Daoy (cell line): ENCODE measurements around the gene SLC30A2. TPM values are rescaled to one million over a fixed set of nuclear protein-coding genes. Genes with fewer than 3 reads are reported as not detected.

Experiments used
- DNase-seq: peaks from one replicate; pipeline ENCODE4 v3.0.0-alpha.2; 2015; ENCODE audit warnings: low read depth
- total RNA-seq: library from RNA; depleted of rRNA; stranded (reverse); fragments of >200 nt; shearing (Covaris generic); gene quantifications from 2 replicates; pipeline ENCODE4 v1.2.3, GENCODE V29; 2014

The SLC30A2 gene
- total RNA-seq, 1 experiment from 2014 or later = not detected

DNA sequence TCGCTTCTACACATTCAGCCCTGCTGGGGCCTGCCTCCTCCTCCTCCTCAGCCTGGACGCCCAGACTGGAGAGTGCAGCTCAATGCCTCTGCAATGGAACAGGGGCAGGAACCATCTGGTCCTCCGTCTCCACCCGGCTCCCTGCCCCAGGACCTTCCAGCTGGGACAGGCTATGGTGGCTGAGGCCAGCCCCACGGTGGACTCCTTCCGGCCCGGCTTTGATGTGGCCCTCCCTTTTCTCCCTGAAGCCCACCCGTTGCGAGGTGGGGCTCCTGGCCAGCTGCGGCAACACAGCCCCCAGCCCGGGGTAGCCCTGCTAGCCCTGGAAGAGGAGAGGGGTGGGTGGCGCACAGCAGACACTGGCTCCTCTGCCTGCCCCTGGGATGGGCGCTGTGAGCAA, 22.9 kb downstream of the SLC30A2 start:
- no peak for DNase-seq

DNA sequence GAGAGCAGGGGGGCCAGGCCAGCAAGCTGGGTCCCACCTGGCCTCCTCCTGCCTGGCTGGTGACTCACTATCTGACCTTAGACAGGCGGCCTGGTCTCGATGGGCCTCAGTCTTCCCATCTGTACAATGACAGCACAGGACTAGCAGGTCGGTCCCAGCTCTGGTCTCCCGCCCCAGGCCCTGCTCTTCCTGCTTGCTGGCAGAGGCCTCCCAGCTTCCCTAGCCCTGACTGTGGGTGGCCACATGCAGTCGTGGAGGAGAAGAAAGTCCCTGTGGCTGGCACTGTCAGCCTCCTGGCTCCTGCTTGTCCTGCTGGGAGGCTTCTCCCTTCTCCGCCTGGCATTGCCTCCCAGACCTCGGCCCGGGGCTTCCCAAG, 23.5 kb downstream of the SLC30A2 start:
- no peak for DNase-seq

DNA sequence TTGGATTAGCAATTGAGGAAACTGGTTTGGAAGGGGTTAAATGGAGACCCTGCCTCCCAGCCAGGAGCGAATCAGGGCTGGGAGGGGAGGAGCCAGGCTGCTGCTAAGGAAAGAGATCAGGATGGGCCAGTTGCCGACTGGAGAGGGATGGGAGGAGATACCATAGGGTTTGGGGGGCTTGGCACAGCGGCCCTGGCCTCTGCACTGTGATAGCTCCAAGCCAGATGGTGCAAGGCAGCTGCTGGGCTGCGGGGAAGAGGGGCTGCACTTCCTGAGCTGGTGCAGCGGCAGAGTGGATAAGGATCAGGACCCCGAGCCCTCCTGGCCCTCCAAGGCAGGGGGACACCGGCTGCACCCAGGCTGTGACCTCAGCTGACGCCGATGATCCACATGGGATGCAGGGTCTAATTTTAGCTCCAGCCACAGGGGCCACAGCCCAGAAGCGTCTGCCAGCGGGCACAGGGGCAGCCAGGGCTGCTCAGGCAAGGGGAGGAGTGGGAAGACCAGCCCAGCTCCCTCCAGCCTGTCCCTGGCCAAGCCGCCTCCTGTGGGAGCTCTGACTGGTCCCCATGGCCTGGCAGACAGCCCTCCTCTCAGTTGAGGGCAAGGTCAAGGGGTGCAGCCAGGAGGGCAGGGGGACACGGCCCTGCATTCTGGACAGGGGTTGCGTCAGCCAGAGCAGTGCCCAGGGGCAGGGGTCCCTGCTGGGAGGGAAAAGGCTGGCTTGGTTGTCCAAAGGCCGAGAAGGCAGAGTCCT, 24.1 kb downstream of the SLC30A2 start, which contains the start of gene EXTL1:
EXTL1 (plus strand) TSS at position 129 of the 757 bp plus-strand sequence. CDS start 872 bp downstream, outside the sequence.
- no peak for DNase-seq

DNA sequence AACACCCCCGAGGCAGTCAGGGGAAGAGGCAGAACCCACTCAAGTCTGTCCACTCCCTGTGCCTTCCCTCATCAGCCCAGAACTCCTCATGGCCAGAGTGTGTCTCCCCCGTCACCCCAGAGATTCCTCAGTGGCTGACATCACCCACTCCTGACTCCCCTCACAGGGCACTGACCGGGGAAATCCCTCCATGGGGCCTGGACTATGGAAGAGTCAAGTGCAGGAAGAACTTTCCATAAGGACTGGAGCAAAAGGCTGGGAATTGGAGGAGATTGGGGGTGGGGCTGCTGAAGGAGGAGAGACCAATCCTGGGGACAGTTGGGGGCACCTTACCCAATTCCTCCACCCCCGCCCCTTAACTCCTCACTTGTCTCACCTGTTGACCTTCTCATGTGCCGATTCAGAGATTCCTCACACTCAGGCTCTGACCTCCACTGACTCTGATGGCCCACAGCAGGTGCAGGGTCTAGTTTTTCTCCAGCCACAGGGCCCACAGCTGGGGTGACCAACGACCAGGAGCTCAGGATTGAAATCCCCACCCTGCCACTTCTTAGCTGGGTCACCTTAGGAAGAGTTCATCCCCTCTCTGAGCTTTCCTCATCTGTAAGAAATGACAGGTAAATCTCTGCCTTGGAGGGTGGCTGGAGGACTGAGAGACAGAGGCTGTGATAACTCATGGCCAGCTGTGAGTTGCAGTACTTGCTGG, 24.8 kb downstream of the SLC30A2 start:
- no peak for DNase-seq

DNA sequence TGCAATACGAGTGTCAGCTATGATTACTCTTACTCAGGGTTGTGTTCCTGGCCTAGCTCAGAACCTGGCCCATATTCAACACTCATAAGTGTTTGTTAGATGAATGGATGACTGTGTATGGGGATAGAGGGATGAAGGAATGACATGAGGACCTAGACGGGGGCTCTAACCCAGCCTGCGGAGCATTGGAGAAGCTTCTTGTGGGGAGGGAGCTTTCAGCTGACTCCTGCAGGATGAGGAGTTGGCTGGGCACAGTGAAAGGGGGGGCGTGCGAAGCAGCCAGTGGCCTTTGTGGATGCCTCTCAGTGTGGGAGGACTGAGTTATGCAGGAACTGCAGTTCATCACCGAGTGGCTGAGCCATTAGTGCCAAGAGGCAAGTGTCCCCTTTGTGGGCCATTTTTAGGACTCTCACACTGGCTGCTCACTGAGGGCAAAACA, 25.6 kb downstream of the SLC30A2 start:
- peak; percentile 46 for DNase-seq

DNA sequence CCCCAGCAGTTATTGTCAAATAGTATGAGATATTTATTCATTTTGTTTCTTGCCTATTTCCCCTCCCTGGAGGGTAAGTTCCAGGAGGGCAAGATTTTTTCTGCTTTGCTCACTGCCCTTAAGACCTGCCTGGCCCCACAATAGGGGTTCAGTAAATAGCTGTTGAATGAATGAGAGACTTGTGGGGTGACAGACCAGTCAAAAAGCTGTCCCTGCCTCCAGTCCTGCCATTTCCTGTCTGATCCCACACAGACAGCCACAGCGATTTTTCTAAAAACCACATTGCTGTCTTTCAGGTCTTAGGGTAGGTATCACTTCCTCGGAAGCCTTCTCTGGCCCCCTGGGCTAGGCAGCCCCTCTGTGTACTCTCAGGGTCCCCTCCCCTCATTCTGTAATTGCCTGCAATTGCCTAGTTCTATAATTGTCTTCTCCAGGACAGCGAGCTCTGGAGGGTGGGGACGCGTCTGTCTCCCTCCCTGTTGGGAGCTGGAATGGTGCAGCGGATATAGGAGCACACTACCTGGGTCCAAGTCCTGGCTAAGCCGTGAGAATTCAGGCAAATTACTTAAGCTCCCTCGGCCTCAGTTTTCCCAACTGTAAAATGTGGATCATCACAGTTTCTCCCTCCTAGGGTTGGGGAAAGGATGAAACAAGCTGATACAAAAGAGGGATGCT, 26.1 kb downstream of the SLC30A2 start:
- peak; percentile 35 for DNase-seq

DNA sequence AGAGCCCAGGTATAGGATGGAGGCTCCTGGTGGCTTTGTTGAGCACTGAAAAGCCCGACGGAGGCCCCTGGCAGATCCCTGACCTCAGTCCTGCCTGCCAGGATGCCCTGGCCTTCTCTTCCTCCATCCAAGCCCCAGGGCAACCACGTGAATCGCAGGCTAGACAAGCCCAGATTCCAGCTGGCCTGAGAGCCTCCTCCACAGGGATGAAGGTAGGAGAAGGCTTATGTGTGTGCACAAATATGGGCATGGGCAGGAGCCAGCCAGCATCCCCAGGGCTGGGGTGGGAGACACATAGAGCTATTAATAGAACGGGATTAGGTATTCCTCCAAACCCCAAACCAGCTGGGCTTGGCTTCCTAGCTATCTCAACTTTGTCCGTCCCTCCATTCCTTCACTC, 28.3 kb downstream of the SLC30A2 start:
- no peak for DNase-seq

DNA sequence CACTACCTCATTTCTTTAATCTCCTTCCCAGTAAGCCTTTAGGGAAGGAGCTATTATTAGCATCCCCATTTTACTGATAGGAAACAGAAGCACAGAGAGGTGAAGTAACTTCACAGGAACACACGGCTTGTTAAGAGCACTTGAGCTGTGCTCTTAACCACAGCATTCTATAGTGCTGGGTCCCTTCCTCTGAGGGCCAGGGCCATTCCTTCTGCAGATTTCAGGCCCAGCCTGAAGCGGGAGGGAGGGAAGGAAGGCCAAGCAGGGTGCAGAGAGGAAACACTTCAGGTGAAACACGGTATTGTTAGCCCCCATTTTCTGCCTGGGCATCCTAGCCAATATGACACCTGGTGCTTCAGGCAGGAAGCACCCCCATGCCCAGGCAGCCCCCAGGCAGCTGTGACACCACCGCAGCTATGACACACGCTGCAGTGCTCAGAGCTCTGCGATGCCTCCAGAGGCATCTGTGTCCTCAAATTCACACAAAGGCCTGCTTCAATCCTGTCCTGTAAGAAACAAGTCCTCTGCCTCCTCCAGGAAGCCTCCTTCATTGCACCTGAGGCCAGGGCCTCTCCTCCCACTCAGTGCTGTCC, 28.9 kb downstream of the SLC30A2 start:
- DNase-seq = no peak

DNA sequence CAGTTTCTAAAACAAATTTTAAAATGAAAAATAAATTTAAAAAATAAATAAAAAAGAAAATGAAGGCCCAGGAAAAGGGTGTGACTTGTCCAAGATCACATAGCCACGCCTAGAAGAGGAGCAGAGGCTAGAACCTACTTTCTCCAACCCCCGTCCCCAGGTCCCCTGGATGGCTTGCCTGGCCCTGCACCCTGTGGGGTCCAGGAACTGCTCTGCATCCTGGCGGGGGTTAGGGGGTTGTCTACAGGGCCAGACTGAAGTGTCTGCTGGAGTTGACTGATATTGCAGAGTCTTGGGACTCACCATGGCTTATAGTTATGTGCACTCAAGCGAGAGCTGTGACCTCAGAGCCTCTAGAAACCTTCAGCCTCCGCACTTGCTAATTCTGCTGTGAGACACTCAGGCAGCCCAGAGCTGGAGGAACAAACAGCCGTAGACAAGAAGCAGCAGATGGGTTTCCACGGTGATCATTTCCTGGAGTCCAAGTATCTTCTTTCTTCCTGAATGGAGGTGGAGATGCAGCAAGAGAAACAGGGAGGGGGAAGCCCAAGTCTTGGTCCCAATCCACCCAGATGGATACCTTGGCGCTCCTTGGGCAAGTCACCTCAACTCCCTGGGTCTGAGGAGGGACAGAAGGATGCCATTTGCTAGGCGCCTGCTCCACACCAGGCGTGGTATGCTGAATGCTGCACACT, 29.5 kb downstream of the SLC30A2 start:
- no peak for DNase-seq

DNA sequence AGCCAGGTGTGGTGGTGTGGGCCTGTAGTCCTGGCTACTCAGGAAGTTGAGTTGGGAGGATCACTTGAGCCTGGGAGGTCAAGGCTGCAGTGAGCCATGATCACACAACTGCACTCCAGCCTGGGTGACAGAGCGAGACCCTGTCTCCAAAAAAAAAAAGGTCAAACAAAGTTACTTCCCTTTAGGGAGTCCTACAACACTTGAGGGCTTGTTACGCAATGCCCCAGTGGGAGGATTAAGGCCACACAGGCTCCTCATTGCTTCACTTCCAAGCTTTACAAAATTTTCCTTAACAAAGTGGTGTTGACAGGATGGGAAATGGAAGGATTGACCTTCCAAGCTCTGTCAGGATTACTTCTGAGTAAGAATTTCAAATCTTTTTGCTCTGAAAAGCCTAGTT, 30.6 kb downstream of the SLC30A2 start:
- no peak for DNase-seq

DNA sequence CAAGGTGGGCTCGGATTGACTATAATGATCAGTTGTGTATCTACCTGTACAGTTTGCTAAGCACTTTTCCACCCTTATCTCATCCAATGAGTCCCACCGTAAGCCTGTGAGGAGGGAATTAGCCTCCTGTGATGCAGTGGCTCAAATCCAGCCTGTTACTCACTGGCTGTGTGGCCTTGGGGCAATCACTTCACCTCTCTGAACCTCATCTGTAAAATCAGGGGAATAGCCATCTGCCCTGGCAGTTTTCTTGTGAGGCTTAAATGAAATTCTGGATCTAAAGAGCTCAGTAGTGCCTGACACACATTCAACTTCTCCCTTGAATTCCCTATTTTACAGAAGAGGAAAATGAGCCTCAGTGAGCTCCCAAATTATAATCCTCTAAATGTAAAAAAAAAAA, 31.7 kb downstream of the SLC30A2 start:
- DNase-seq = no peak

DNA sequence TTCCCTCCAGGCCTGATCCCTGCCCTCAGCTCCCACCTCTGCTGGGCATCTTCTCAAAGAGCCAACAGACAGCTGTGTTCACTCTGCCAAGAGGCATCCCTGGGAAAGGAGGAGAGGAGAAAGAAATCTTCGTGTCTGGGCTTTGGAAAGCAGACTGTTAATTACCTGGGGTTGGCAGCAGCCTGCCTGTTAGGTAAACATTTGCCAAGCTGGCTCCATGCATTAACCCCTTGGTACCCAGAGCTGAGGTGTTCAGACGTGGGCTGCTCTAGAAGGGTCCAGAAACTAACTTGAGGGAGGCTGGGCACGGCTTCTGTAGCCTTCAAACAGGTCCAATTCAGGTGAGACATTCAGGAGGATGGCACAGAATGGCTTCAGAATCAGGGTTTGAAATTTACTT, 33.1 kb downstream of the SLC30A2 start:
- no peak for DNase-seq

DNA sequence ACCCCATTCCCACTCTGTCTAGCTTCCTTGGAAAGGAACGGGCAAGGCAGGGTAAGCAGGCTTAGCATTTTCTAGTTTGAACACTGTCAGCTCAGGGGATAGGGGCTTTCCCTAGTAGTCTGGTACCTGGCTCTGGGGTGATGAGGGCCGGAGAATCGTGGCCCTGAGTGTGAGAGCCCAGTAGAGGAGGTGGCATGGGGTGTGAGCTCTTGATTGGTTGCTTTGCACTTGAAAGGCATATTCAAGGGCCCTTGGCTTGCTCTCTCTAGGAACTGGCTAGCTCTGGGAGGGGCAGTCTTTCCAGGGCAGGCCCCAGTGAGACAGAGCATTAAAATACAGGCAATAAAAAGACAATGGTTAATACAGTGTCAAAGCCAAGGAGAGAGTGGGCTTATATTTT, 35.1 kb downstream of the SLC30A2 start:
- no peak for DNase-seq

DNA sequence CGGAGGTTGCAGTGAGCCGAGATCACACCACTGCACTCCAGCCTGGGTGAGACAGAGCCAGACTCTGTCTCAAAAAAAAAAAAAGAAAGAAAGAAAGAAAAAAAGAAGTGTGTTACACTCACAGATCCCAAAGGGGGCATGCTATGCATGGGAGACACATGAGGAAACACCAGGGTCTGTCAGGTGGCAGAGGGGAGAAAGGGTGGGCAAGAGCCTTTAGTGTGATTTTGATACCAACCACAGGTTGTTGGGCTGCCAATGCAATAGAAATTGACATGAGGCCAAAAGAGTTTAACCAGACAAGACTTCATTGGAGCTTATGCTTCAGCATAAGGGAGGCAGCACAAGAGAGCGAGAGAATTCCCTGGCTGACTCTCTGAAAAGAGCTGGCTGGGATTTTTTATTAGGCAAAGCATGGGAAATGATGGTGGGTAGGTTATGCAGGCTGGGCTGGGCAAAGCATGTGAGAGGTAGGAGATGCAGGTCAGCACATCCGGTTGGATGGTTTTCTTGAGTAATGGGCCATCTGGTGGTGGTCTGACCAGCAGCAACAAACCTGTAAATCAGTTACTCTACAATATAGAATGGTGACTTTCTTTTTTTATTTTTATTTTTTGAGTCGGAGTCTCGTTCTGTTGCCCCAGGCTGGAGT, 36.0 kb downstream of the SLC30A2 start:
- DNase-seq = peak; percentile 39

DNA sequence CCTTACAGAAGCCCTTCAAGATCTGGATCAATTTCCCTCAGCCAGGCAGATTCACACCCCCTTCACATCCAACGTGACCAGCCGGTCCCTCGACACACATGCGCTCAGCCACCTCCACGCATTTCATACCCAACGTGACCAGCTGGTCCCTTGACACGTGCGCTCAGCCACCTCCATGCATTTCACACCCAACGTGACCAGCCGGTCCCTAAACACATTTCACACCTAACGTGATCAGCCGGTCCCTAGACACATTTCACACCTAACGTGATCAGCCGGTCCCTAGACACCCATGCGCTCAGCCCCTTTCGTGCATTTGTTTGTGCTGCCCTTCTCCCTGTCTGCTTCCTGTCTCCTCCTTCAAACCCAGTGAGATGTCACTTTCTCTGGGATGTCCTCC, 39.2 kb downstream of the SLC30A2 start:
- DNase-seq = no peak

DNA sequence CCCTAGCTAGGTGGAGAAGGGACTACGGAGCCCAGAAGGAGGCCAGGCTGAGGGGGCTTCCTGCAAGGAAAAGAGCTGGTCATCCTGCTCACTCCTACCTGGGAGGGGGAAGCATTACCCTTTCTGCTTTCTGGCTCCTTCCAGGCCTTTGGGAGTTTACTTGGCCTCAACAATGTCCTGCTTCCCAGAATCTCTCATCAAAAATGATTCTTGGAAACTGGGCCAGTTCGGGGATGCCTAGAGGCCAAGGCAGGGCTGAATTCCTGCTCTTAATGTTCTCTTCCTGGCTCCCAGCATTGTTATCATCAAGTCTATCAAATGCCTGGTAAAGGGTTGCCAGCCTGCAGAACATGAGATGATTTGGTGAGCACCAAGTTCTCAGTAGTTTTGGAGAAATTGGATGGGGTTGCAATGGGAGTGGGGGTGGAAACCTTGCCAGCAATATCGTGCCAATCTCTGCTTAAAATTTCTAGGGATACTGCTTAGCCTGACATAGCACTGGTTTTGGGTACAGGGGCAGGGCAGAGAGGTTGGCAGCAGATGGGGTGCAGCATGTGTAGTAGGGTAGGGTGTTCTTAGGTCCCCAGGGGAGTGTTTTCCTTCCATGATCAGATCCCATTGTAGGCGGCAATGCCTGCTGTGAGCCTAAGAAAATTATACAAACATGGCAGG, 40.3 kb downstream of the SLC30A2 start:
- DNase-seq = no peak

DNA sequence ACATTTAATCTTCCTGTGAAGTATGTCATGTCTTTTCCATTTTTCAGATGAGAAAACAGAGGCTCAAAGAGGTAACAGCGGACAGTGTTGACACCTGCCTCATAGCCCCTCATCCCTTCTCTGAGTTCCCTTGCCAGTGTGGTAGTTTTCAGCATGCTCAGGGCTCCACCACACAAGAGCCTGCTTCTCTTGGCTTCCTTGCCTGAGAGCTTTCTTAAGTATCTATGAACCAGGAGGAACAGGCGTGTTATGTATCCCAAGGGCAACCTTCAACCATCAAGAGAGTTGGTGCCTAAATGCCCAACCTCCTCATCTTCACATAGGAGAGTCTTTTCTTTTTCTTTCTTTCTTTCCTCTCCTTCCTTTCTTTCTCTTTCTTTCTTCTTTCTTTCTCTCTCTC, 42.2 kb downstream of the SLC30A2 start:
- no peak for DNase-seq

DNA sequence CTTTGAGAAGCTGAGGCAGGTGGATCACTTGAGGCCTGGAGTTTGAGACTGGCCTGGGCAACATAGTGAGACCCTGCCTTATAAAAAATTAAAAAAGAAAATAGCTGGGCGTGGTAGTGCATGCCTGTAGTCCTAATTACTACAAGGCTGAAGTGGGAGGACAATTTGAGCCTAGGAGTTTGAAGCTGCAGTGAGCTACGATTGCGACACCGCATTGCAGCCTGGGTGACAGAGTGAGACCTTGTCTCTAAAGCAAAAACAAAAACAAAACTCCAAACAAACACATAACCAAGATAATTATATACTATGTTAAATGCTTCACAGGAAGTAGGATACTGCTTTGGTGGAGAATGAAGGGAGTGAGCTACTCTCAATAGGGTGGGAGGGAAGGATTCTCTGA, 42.7 kb downstream of the SLC30A2 start:
- DNase-seq = no peak

DNA sequence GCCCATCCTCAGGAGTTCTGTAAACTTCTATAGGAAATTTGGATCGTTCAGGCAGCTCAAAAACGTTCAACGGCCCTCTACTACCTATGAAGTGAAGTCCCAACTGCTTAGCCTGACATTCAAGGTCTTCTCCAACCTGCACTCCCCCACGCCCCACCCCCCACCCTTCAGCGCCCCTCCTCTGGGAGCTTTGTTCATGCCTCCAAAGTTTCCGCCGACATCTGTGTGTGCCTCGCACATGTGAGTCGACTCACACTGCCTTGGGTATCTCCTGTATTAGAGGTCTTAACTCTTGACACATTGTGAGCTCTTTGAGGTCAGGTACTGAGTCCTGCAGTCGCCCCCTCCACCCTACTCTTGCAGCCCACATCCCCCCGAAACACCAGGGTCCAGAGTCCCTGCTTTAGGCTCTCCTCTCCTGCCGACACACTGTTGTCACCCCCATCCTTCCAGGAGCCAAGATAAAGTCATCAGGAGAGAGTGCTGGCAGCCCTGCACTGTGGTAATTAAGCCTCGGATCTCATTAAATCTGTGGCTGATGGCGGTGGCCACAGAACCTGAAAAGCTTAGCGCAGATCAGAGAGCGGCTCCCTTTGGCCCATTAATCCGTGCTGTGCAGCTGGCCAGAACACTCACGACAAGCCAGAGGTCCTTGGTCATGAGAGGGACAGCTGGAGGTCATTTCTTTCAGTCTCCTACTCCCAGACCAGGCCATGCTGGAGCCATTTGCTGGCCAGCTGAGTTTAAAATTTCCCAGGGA, 46.7 kb downstream of the SLC30A2 start:
- no peak for DNase-seq
